VCaP (cell line): ENCODE results near the gene GRIK4.

Experiments
- H3K27ac ChIP-seq: fragments of 450-650 bp; 2 replicates; pipeline ENCODE4 v1.5.1; 2017
- CTCF ChIP-seq: fragments of 450-650 bp; conservative IDR thresholded peaks from 2 replicates; pipeline ENCODE4 v1.5.1; 2017; ENCODE audit warnings: mild to moderate bottlenecking, moderate library complexity

Gene GRIK4

GRCh38 chr11:120898568-120898967 lies 387.0 kb downstream of the GRIK4 start:
- TF ChIP-seq CTCF: no peak
- H3K27ac ChIP-seq: no peak overlapping the region

GRCh38 chr11:120899720-120900119 lies 388.2 kb downstream of the GRIK4 start:
- H3K27ac ChIP-seq: no peak overlapping the region
- TF ChIP-seq CTCF: no peak

- H3K27ac ChIP-seq: no peak overlapping the region
- TF ChIP-seq CTCF: no peak
Measured at GRCh38 chr11:120900643-120901042, 389.1 kb downstream of the GRIK4 start.

- no peak for TF ChIP-seq CTCF
Measured at GRCh38 chr11:120903686-120904085, 392.1 kb downstream of the GRIK4 start.

GRCh38 chr11:120904116-120904515 lies 392.6 kb downstream of the GRIK4 start:
- TF ChIP-seq CTCF: no peak
- no peak overlapping the region for H3K27ac ChIP-seq

More at GRCh38 chr11:120903686-120904085, 392.1 kb downstream of the GRIK4 start:
- no peak overlapping the region for H3K27ac ChIP-seq

GRCh38 chr11:120906766-120907165 lies 395.2 kb downstream of the GRIK4 start:
- no peak for TF ChIP-seq CTCF
- H3K27ac ChIP-seq: no peak overlapping the region

GRCh38 chr11:120907971-120908370 lies 396.4 kb downstream of the GRIK4 start:
- H3K27ac ChIP-seq: no peak overlapping the region
- TF ChIP-seq CTCF: no peak
